Tibial nerve (tissue), 3 donors: Measurements from ENCODE around the gene RCOR1.

Experiments
- CTCF ChIP-seq, 5 experiments: fragments of 200-600 bp in 3 of 5; fragments of 450-650 bp in 2 of 5; sonication (generic) in 3 of 5; IDR thresholded peaks; one replicate each; pipeline ENCODE4 v1.5.1; 2016 to 2019; ENCODE audit warnings: antibody characterized with exemption in 5 of 5, mild to moderate bottlenecking in 3 of 5, moderate library complexity in 2 of 5
- POLR2A ChIP-seq, 2 donors: fragments of 450-650 bp; IDR thresholded peaks; one replicate each; pipeline ENCODE4 v1.6.1; 2017; ENCODE audit warnings: antibody characterized with exemption in 2 of 2, mild to moderate bottlenecking in 2 of 2, moderate library complexity in 2 of 2

- no peak for TF ChIP-seq CTCF (IDR thresholded peaks at IDR 0.05)
- no peak for TF ChIP-seq POLR2A (IDR thresholded peaks at IDR 0.05)
These were observed 28.0 kb downstream of the RCOR1 start for GRCh38 chr14:102620413-102620812.
